ENCODE measurements around the gene ZNF280C.

Gene ZNF280C

DNA sequence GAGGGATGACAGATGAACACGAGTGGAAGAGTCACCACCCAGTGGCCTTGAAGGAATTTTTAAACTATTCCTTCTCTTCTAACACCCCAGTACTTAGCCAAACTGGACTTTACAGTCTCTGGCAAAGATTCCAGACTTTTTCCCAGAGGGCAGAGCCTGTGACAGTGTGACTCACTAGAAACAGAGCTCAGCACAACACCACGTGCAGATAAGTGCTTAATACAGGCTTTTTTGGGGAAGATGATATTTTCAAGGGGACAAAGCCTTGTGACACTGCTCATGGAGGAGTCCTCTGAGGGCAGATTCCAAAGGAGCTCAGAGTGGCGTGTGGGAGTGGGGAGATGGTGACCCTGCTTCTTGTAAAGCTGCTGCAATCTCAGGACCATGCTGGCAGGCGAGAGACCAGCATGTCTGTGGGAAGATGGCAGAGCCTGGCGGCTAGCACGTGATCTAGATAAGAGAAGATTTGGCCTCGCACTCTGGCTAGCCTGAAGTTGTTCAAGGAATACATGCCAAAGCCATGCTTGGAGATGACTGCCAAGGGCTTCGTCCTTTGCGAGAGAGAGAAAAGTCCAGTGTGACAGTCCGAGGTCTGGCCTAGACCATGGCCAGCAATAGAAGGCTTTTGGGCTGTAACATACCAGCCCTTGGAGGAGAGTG is 94.5 kb downstream of the ZNF280C start:
- DNase-seq: no peak

GRCh38 chrX:130173190-130173895 is 95.4 kb downstream of the ZNF280C start:
- no peak for DNase-seq

- no peak for DNase-seq
Observed at GRCh38 chrX:130172127-130172845, 96.4 kb downstream of the ZNF280C start.

- no peak for DNase-seq
Observed at GRCh38 chrX:130171446-130172126, 97.1 kb downstream of the ZNF280C start, which contains the start of gene RAB33A. Gene RAB33A (plus strand): TSS chrX:130171962. CDS start chrX:130172063, 101 bp downstream.

GRCh38 chrX:130170752-130171445 is 97.8 kb downstream of the ZNF280C start:
- DNase-seq: peak; percentile 26

- no peak for DNase-seq
Observed at GRCh38 chrX:130167040-130167439, 101.7 kb downstream of the ZNF280C start.

- no peak for DNase-seq
Observed at GRCh38 chrX:130166503-130166777, 102.3 kb downstream of the ZNF280C start.

DNA sequence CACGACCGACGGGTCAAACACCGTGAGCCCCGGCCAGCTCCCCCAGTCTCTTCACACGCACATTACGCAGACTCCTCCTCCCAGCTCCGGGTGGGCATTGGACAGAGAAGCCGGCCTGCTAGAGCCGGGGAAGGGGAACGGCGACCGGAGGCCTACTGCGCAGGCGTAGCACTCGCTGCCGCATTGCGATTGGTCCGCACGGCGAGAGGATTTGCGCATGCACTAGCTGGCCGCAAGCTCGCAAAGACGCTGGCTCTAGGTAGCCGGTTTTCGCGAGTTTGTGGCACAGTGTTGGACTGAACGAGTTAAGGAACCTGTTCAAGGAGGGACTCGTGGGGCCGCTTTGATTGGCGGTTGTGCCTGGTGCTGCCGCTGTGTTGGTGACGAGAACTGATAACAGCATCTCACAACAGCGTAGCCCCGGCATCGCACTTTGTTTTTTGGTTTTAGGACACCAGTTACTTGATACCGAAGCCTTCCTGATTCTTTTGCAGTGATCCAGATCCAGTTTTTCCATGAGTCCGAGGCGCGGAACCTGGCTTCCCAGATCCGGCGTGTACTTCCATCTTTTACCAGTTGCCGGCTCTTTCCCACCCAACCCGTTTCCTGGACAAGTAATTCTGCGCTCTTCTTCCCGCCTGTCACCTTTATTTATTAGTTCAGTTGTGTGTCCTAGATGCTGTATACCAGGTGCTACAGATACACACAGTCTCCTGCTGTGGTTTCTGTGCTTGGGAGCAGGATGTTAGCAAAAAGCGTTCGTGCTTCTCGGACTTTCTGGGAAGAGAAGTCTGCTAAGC is 102.8 kb downstream of the ZNF280C start, which contains the start of gene AIFM1:
AIFM1 (minus strand) TSS at position 139 of the 800 bp plus-strand sequence. CDS start 185 bp downstream, outside the sequence.
- peak; percentile 87 for DNase-seq

- no peak for DNase-seq
Observed at GRCh38 chrX:130165181-130165702, 103.5 kb downstream of the ZNF280C start.

DNA sequence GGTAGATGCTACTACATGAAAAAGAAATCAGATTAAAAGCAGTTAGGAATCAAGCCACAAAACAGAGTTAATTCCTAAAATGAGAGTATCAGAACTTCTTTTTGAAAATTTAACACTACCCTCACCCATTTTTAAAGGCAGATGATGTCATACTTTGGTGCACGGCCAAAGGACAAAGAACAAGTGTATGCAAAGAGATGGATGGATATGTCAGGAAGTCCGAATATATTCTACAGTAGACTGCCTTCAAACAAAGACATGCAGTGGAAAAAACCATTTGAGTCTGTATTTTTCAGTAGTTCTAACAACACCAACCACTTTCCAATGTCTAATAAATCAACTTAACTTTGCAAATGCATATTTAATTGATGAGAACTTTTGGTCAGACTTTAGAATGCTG is 105.3 kb downstream of the ZNF280C start:
- DNase-seq: no peak

DNA sequence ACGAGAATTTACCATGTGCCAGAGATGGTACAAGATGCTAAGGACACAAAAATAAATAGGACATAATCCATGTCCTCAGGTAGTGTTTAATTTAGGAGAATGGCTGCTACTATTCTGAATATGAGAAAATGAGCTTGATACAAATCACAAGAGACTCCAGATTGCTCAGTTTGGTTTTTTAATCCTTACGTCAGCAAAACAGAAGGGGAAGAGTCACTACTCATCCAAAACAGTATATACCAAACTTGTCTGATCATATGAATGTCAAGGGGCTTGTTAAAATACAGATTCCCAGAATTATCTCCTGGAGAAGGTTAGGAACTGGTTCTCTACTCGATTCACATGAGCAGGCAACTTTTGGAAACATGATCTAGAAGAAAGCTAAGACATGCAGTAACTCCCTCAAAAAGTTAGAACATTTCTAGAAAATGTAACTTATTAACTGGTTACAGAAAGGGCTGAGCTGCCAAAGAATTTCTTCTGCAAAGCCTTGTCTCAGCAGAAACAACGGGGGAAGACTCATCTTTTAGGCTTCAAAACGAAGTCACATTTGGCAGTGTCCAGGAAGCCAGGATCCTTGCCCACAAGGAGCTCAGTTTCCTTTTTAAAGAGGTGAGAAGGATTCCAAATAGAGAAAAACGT is 106.5 kb downstream of the ZNF280C start:
- DNase-seq: no peak

- DNase-seq: no peak
Observed at GRCh38 chrX:130159776-130160175, 108.9 kb downstream of the ZNF280C start.

DNA sequence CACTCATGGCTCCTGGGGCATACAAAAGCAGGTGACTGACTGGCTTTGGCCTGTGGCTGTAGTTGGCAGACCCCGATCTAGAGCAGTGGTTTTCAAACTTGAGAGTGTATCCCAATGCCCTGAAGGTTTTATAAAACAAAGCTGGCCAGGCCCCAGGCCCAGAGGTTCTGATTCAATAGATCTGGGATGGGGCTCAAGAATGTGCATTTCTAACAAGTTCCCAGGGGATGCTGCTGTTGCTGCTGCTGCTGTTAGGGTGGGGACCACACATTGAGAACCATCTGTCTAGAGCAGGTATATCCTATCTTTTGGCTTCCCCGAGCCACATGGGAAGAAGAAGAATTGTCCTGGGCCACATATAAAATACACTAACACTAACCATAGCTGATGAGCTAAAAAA is 110.4 kb downstream of the ZNF280C start:
- DNase-seq: no peak

DNA sequence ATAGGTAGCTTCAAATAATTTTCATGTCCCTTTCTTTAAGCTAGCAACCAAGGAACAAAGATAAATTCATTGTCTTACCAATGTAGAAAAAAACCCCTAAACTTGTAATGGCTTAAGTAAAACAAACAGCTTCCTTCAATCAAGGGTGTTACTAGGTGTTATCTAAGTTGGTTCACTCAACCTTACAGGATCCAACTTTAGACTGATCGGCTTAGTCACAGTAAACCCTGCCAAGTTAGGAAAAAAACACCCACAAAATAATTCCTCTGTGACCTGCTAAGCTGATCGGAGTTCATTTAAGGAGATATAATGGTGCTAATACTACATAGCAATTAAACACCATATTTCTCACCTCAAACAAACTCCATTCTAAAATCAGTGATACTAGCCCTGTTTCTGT is 113.1 kb downstream of the ZNF280C start:
- no peak for DNase-seq

Measured in NCI-H187 treated with DMSO at 0.1 percent for 48 hours (cell line).